A549 (cell line): Measurements from ENCODE around the gene PTPA.

ENCODE experiments used
- CEBPB ChIP-seq, 2 experiments: fragments of >200 bp in 1 of 2; sonication (Bioruptor Twin) in 1 of 2; formaldehyde crosslinking in 1 of 2; IDR thresholded peaks; 2 replicates each; pipeline ENCODE4 v1.6.1; 2012 to 2016
- CHD2 ChIP-seq: fragments of 150-350 bp; IDR thresholded peaks from 2 replicates; pipeline ENCODE4 v1.6.1; 2014; ENCODE audit warnings: low read length; ENCODE audit not compliant: partially characterized antibody
- CTCF ChIP-seq: fragments of >200 bp; sonication (Bioruptor Twin); formaldehyde crosslinking; IDR thresholded peaks from 3 replicates; pipeline ENCODE4 v1.5.1; 2016
- E2F6 ChIP-seq: IDR thresholded peaks from 2 replicates; pipeline ENCODE4 v1.6.1; 2012; ENCODE audit warnings: low read depth, borderline replicate concordance
- JUNB ChIP-seq: fragments of >200 bp; sonication (Bioruptor Twin); formaldehyde crosslinking; IDR thresholded peaks from 2 replicates; pipeline ENCODE4 v1.6.1; 2016
- NR3C1 ChIP-seq: fragments of >200 bp; sonication (Bioruptor Twin); formaldehyde crosslinking; IDR thresholded peaks from 3 replicates; pipeline ENCODE4 v1.6.1; 2017
- POLR2A ChIP-seq: IDR thresholded peaks from 2 replicates; pipeline ENCODE4 v1.6.1; 2012; ENCODE audit warnings: mild to moderate bottlenecking, low read length
- RAD21 ChIP-seq, 2 experiments: fragments of >200 bp in 1 of 2; sonication (Bioruptor Twin) in 1 of 2; formaldehyde crosslinking in 1 of 2; IDR thresholded peaks in 1 of 2; conservative IDR thresholded peaks in 1 of 2; 2 replicates in 1 of 2; 3 replicates in 1 of 2; pipeline ENCODE4 v1.6.1; 2012 to 2018; ENCODE audit warnings: inconsistent platforms in 1 of 2

DNA sequence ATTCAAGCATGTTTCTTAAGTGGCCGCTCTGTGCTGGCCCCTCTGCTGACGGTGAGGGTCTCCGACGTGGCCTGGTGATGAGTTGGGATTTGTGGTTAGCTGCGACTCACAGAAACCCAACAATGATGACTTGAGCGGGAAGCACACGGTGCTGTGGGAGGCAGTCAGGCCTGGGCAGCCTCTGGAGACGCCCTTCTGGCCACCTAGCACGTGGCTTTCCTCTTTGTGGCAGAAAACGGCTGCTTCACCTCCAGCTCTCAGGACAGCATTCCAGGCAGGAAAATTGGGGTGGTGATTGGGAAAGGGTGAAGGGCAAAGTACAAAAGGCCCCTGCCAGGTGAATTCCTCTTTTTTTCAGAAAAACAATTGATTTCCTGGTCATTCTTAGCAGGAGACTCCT lies 84.4 kb downstream of the PTPA start:
- TF ChIP-seq E2F6 (no peak), CHD2 (no peak), RAD21 (conservative IDR thresholded peaks at IDR 0.05 in 1 of 2, IDR thresholded peaks at IDR 0.05 in 1 of 2) (no peak), JUNB (no peak), CTCF (no peak), NR3C1 (no peak), POLR2A (no peak), CEBPB (IDR thresholded peaks at IDR 0.05) (no peak)
